Measurements from ENCODE around the gene SHH.
A peak's percentile ranks its signal among the peaks of the same experiment; 100 is the strongest.

The SHH gene

GRCh38 chr7:155753446-155753965, 58.8 kb downstream of the SHH start:
- peaks cover 19% of the 10 kb centered on the region for H3F3A ChIP-seq (ENCODE audit: insufficient read depth, low read length)
- peaks cover 61% of the 10 kb centered on the region for H3K4me1 ChIP-seq (ENCODE audit: low read length)
- DNase-seq, result no peak
- H3K4me3 ChIP-seq (ENCODE audit: low read length), result peak overlapping the region; percentile 39
- no peak overlapping the region for H2AFZ ChIP-seq (ENCODE audit: low read length)
- peak overlapping the region; percentile 76 for H3K4me2 ChIP-seq (ENCODE audit: low read depth, low read length)
- no peaks in the 10 kb centered on the region for H3K27me3 ChIP-seq (replicated peaks; ENCODE audit: insufficient read depth, low read length)
- H3K9me2 ChIP-seq (replicated peaks; ENCODE audit: insufficient read depth, low read length), result no peaks in the 10 kb centered on the region
- no peaks in the 10 kb centered on the region for H3K9me3 ChIP-seq (replicated peaks; ENCODE audit: insufficient read depth, low read length)
- peak overlapping the region; percentile 61 for H3K9ac ChIP-seq (ENCODE audit: low read length)
- TF ChIP-seq EZH2phosphoT487 (IDR thresholded peaks at IDR 0.05; ENCODE audit: low read length), result no peak
- no peak for TF ChIP-seq EZH2 (optimal IDR thresholded peaks at IDR 0.05; ENCODE audit: low read depth, low read length)
- TF ChIP-seq, protein P1, sequence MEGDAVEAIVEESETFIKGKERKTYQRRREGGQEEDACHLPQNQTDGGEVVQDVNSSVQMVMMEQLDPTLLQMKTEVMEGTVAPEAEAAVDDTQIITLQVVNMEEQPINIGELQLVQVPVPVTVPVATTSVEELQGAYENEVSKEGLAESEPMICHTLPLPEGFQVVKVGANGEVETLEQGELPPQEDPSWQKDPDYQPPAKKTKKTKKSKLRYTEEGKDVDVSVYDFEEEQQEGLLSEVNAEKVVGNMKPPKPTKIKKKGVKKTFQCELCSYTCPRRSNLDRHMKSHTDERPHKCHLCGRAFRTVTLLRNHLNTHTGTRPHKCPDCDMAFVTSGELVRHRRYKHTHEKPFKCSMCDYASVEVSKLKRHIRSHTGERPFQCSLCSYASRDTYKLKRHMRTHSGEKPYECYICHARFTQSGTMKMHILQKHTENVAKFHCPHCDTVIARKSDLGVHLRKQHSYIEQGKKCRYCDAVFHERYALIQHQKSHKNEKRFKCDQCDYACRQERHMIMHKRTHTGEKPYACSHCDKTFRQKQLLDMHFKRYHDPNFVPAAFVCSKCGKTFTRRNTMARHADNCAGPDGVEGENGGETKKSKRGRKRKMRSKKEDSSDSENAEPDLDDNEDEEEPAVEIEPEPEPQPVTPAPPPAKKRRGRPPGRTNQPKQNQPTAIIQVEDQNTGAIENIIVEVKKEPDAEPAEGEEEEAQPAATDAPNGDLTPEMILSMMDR (IDR thresholded peaks at IDR 0.05; ENCODE audit: low read length), result no peak
- no peaks in the 10 kb centered on the region for H4K20me1 ChIP-seq (ENCODE audit: insufficient read depth, low read length)
- peaks cover 1% of the 10 kb centered on the region; the same call in 1 of the 2 replicates for H3K36me3 ChIP-seq (replicated peaks; ENCODE audit: insufficient read depth, low read length)
- H3K79me2 ChIP-seq (ENCODE audit: low read length), result peaks cover 95% of the 10 kb centered on the region
- H3K27ac ChIP-seq (ENCODE audit: low read length), result peak overlapping the region; percentile 86

DNA sequence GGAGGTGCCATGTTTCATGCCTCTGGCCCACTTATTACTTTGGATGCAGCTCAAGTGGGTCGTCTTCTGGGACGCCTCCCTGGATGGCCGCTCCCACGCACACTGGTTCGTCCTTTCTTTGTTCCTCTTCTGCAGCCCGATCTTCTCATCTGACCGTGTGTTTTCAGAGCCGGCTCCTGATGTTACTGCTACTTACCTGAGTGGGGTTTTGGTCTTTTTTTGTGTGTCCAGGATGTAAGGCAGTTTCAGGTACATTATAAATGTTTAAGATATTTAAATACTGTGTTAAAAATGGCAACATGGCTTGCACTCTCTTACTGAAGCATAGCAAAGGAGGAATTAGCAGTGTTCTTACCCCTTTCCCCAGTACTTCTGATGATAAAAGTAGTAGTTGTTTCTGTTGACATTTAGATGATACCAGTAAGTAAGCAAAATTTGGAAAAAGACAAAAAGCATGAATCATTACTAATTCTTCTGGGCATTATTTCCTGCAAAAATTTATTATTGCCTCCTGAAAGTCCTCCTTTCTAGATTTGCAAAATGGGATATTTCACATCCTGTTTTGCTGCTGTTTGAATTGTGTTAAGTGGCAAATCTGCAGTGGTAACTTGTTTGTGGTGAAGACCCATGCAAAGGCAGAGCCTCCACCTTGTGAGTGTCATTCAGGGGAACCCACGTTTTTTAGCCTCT, 59.4 kb downstream of the SHH start:
- Histone ChIP-seq H3K36me3 (replicated peaks; ENCODE audit: insufficient read depth, low read length) (peaks cover 6% of the 10 kb centered on the region; the same call in 1 of the 2 replicates), H3K9me2 (replicated peaks; ENCODE audit: insufficient read depth, low read length) (no peaks in the 10 kb centered on the region)

DNA sequence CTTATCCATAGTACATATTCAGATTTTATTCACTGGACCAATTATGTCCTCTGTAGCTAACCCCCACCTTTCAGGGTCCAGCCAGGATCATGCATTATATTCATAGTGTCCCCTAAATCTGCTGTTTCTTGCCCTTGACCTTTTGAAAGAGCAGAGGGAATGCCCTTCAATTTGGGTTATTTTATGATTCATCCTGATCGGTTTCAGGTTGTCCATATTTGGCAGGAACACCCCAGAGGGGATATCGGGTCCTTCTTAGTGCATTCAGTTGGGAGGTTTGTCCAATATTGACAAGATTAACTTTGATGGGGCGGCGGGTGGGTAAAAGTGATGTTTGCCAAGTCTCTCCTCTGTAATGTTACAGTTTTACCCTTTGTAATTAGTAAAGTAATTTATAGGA, 60.9 kb downstream of the SHH start:
- Histone ChIP-seq H3K9ac (ENCODE audit: low read length) (no peak overlapping the region; the same call in 1 of the 2 replicates), H3K4me2 (ENCODE audit: low read depth, low read length) (peak overlapping the region; percentile 76), H3K27ac (ENCODE audit: low read length) (peak overlapping the region; percentile 86; the same call in 1 of the 2 replicates), H3K4me1 (ENCODE audit: low read length) (peaks cover 77% of the 10 kb centered on the region), H3K4me3 (ENCODE audit: low read length) (no peak overlapping the region), H3K79me2 (ENCODE audit: low read length) (peaks cover 95% of the 10 kb centered on the region), H4K20me1 (ENCODE audit: insufficient read depth, low read length) (no peaks in the 10 kb centered on the region), H3F3A (ENCODE audit: insufficient read depth, low read length) (peaks cover 24% of the 10 kb centered on the region), H3K9me3 (replicated peaks; ENCODE audit: insufficient read depth, low read length) (no peaks in the 10 kb centered on the region), H3K9me2 (replicated peaks; ENCODE audit: insufficient read depth, low read length) (no peaks in the 10 kb centered on the region), H2AFZ (ENCODE audit: low read length) (no peak overlapping the region), H3K36me3 (replicated peaks; ENCODE audit: insufficient read depth, low read length) (peaks cover 6% of the 10 kb centered on the region; the same call in 1 of the 2 replicates), H3K27me3 (replicated peaks; ENCODE audit: insufficient read depth, low read length) (no peaks in the 10 kb centered on the region)
- no peak for DNase-seq
- TF ChIP-seq, protein P1 (IDR thresholded peaks at IDR 0.05; ENCODE audit: low read length), result no peak
- TF ChIP-seq EZH2 (optimal IDR thresholded peaks at IDR 0.05; ENCODE audit: low read depth, low read length), result no peak
- TF ChIP-seq EZH2phosphoT487 (IDR thresholded peaks at IDR 0.05; ENCODE audit: low read length), result no peak

More for the DNA sequence above, 59.4 kb downstream of the SHH start:
- DNase-seq, result peak; percentile 42
- Histone ChIP-seq H2AFZ (ENCODE audit: low read length) (no peak overlapping the region), H3K4me1 (ENCODE audit: low read length) (peaks cover 62% of the 10 kb centered on the region), H3K4me3 (ENCODE audit: low read length) (peak overlapping the region; percentile 39), H3F3A (ENCODE audit: insufficient read depth, low read length) (peaks cover 19% of the 10 kb centered on the region), H3K27ac (ENCODE audit: low read length) (peak overlapping the region; percentile 86), H3K9me3 (replicated peaks; ENCODE audit: insufficient read depth, low read length) (no peaks in the 10 kb centered on the region), H3K4me2 (ENCODE audit: low read depth, low read length) (peak overlapping the region; percentile 76), H4K20me1 (ENCODE audit: insufficient read depth, low read length) (no peaks in the 10 kb centered on the region), H3K27me3 (replicated peaks; ENCODE audit: insufficient read depth, low read length) (no peaks in the 10 kb centered on the region), H3K9ac (ENCODE audit: low read length) (peak overlapping the region; percentile 61), H3K79me2 (ENCODE audit: low read length) (peaks cover 95% of the 10 kb centered on the region)
- TF ChIP-seq, protein P1 (IDR thresholded peaks at IDR 0.05; ENCODE audit: low read length), result no peak
- TF ChIP-seq EZH2phosphoT487 (IDR thresholded peaks at IDR 0.05; ENCODE audit: low read length), result no peak
- no peak for TF ChIP-seq EZH2 (optimal IDR thresholded peaks at IDR 0.05; ENCODE audit: low read depth, low read length)

Data from MM.1S (cell line).